HG03064 (cell line): Measurements from ENCODE around the gene FAM47A.

Experiments used
- ATAC-seq: cut with Tn5 transposase; IDR thresholded peaks from one replicate; pipeline ENCODE4 v1.9.1; 2021; ENCODE audit warnings: low read depth; ENCODE audit not compliant: unreplicated experiment

Gene FAM47A

GRCh38 chrX:34132028-34132427 lies at the start of gene FAM47A:
Gene FAM47A (minus strand): TSS chrX:34132314. CDS start chrX:34132278, 36 bp downstream.
- ATAC-seq = no peak

- ATAC-seq = no peak
These were observed 15.2 kb upstream of the FAM47A start for GRCh38 chrX:34147345-34147744.

DNA sequence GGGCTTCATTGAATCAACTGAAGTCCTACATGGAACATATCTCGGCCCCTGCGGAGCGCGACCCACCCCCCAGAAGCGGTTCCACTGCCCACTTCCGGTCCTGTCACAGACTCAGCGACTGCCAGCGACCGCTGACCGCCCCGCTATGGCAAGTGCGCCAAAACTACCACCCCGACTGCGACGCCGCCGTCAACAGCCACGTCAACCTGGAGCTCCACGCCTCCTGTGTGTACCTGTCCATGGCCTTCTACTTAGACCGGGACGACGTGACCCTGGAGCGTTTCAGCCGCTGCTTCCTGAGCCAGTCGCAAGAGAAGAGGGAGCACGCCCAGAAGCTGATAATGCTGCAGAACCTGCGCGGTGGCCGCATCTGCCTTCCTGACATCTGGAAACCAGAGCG lies 14.8 kb upstream of the FAM47A start:
- ATAC-seq = no peak

DNA sequence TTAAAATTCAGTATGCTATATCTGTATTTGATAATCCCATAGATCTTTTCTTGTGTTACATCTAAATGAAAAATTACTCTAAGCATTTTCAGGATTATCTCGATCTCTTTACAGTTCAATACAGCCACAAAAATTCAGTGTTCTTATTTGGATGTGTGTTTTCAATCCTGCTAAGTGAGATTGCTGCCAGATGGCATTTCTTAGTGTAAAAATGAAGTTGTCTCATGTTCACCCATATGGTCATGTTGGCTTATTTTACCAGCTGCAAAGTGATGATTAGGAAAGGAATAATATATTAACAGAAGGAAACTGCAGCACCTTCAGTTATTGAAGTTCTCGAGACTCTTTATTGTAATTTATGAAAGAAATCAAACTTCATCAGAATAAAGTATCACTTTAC lies 12.1 kb upstream of the FAM47A start:
- no peak for ATAC-seq

DNA sequence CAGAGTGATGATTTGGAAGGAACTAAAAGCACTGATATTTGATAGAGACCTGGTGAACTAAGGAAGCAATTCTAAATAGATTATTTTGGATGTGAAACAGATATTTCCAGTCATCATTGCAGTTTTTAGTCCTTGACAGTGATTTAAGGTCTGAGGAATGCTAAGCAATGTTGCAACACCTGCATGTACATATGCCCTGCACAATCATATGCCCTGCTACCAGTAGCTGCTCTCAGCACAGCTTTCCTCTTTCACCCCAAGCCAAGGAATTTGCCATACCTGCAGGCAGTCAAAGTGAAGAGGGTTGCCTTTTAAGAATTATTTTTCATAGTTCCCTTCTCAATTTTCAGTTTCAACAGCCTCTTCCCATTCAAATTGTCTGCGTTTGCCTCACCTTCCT lies 8.7 kb upstream of the FAM47A start:
- no peak for ATAC-seq

GRCh38 chrX:34130980-34131744 lies 952 bp downstream of the FAM47A start:
- no peak for ATAC-seq

- ATAC-seq = no peak
These were observed 1.6 kb downstream of the FAM47A start for GRCh38 chrX:34130501-34130900.

GRCh38 chrX:34126011-34126410 lies 6.1 kb downstream of the FAM47A start:
- no peak for ATAC-seq

GRCh38 chrX:34119122-34119521 lies 13.0 kb downstream of the FAM47A start:
- no peak for ATAC-seq

- ATAC-seq = no peak
These were observed 19.7 kb downstream of the FAM47A start for GRCh38 chrX:34112459-34112858.
